SK-N-SH treated with all-trans-retinoic acid at 6 μM for 48 hours (cell line): ENCODE data around the gene KCNIP1.

Source experiments
- ESRRG ChIP-seq: fragments of 250-450 bp; sonication (Bioruptor Pico); IDR thresholded peaks from 2 replicates; pipeline ENCODE4 v1.6.1; 2021; ENCODE audit warnings: mild to moderate bottlenecking
- GLIS3 ChIP-seq: fragments of 250-450 bp; sonication (Bioruptor Pico); IDR thresholded peaks from 2 replicates; pipeline ENCODE4 v1.5.0; 2020; ENCODE audit warnings: mild to moderate bottlenecking, moderate library complexity
- ISL1 ChIP-seq: fragments of 250-450 bp; sonication (Bioruptor Pico); IDR thresholded peaks from 2 replicates; pipeline ENCODE4 v2.1.2; 2022; ENCODE audit warnings: mild to moderate bottlenecking, moderate library complexity
- OSR1 ChIP-seq: fragments of 250-450 bp; sonication (Bioruptor Pico); IDR thresholded peaks from 2 replicates; pipeline ENCODE4 v1.8.0; 2022; ENCODE audit warnings: moderate library complexity, mild to moderate bottlenecking, inconsistent platforms
- TCF4 ChIP-seq: fragments of 250-450 bp; sonication (Bioruptor Pico); IDR thresholded peaks from 2 replicates; pipeline ENCODE4 v1.8.0; 2021; ENCODE audit warnings: mild to moderate bottlenecking, moderate library complexity, borderline replicate concordance
- ZC3H10 ChIP-seq: fragments of 250-450 bp; sonication (Bioruptor Pico); IDR thresholded peaks from 2 replicates; pipeline ENCODE4 v1.5.1; 2021; ENCODE audit warnings: mild to moderate bottlenecking, moderate library complexity
- ZFP3 ChIP-seq: fragments of 250-450 bp; sonication (Bioruptor Pico); IDR thresholded peaks from 2 replicates; pipeline ENCODE4 v1.5.0; 2020; ENCODE audit warnings: mild to moderate bottlenecking, moderate library complexity
- TF ChIP-seq, protein P1 (sequence below): fragments of 250-450 bp; sonication (Bioruptor Pico); IDR thresholded peaks from 2 replicates; pipeline ENCODE4 v1.5.0; 2020; ENCODE audit warnings: mild to moderate bottlenecking, moderate library complexity

DNA sequence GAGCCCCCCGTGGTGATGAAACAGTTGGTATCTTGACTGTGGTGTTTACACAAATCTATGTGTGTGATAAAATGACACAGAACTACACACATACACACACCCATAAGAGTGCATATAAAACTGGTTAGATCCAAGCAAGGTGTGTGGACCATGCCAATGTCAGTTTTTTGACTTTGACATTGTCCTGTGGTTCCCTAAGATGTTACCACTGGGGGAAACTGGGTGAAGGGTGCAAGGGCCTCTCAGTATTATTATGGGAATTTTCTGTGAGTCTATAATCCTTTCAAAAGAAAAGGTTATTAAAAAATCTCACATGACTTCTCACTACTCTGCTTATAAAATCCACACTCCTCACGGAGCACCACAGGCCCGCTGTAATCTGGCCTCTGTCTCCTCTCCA is 13.4 kb upstream of the KCNIP1 start:
- TF ChIP-seq, protein P1, sequence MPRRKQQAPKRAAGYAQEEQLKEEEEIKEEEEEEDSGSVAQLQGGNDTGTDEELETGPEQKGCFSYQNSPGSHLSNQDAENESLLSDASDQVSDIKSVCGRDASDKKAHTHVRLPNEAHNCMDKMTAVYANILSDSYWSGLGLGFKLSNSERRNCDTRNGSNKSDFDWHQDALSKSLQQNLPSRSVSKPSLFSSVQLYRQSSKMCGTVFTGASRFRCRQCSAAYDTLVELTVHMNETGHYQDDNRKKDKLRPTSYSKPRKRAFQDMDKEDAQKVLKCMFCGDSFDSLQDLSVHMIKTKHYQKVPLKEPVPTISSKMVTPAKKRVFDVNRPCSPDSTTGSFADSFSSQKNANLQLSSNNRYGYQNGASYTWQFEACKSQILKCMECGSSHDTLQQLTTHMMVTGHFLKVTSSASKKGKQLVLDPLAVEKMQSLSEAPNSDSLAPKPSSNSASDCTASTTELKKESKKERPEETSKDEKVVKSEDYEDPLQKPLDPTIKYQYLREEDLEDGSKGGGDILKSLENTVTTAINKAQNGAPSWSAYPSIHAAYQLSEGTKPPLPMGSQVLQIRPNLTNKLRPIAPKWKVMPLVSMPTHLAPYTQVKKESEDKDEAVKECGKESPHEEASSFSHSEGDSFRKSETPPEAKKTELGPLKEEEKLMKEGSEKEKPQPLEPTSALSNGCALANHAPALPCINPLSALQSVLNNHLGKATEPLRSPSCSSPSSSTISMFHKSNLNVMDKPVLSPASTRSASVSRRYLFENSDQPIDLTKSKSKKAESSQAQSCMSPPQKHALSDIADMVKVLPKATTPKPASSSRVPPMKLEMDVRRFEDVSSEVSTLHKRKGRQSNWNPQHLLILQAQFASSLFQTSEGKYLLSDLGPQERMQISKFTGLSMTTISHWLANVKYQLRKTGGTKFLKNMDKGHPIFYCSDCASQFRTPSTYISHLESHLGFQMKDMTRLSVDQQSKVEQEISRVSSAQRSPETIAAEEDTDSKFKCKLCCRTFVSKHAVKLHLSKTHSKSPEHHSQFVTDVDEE (CRISPR knock-in tag), result no peak
- TF ChIP-seq ESRRG (CRISPR knock-in tag) (no peak), ZC3H10 (no peak), OSR1 (no peak), ZFP3 (no peak), GLIS3 (CRISPR knock-in tag) (no peak), TCF4 (no peak), ISL1 (no peak)
